HepG2 (cell line): ENCODE measurements around the gene ARHGAP9. TPM values are rescaled to one million over a fixed set of nuclear protein-coding genes. Genes with fewer than 3 reads are reported as not detected.

Experiments used
- ARHGAP35 ChIP-seq: sonication (generic); formaldehyde crosslinking; IDR thresholded peaks from 2 replicates; pipeline ENCODE4 v1.9.0; 2022; ENCODE audit warnings: mild to moderate bottlenecking, inconsistent platforms, moderate library complexity, missing genetic modification reagents, borderline replicate concordance
- DMAP1 ChIP-seq: IDR thresholded peaks from 2 replicates; pipeline ENCODE4 v1.6.1; 2016
- GATAD2A ChIP-seq: IDR thresholded peaks from 2 replicates; pipeline ENCODE4 v1.6.1; 2016
- HOXA3 ChIP-seq: sonication (generic); formaldehyde crosslinking; IDR thresholded peaks from 2 replicates; pipeline ENCODE4 v1.5.0; 2020; ENCODE audit warnings: missing genetic modification reagents
- JARID2 ChIP-seq: sonication (generic); formaldehyde crosslinking; IDR thresholded peaks from 2 replicates; pipeline ENCODE4 v1.8.1; 2023; ENCODE audit warnings: missing genetic modification reagents, inconsistent platforms; ENCODE audit not compliant: insufficient replicate concordance
- KLF9 ChIP-seq: IDR thresholded peaks from 2 replicates; pipeline ENCODE4 v1.6.1; 2016; ENCODE audit warnings: low read depth
- MXD4 ChIP-seq: IDR thresholded peaks from 2 replicates; pipeline ENCODE4 v1.6.1; 2016; ENCODE audit warnings: mild to moderate bottlenecking, missing biosample characterization, missing genetic modification reagents
- RBFOX2 ChIP-seq: fragments of 200-400 bp; formaldehyde crosslinking; IDR thresholded peaks from 2 replicates; pipeline ENCODE4 v1.6.1; 2017; ENCODE audit warnings: low read depth, mild to moderate bottlenecking, low read length
- RFXAP ChIP-seq: sonication (generic); formaldehyde crosslinking; IDR thresholded peaks from 2 replicates; pipeline ENCODE4 v1.4.0; 2020; ENCODE audit warnings: missing genetic modification reagents, borderline replicate concordance
- RXRB ChIP-seq: IDR thresholded peaks from 2 replicates; pipeline ENCODE4 v1.6.1; 2016; ENCODE audit warnings: borderline replicate concordance, missing genetic modification reagents, missing compliant biosample characterization
- SALL2 ChIP-seq: sonication (generic); formaldehyde crosslinking; IDR thresholded peaks from 2 replicates; pipeline ENCODE4 v1.8.1; 2023; ENCODE audit warnings: mild to moderate bottlenecking, missing genetic modification reagents, inconsistent platforms
- SOX6 ChIP-seq, 2 experiments: fragments of 450-650 bp in 1 of 2; sonication (generic) in 1 of 2; formaldehyde crosslinking in 1 of 2; IDR thresholded peaks; 2 replicates each; pipeline versions ENCODE4 v1.4.0 to v1.6.1; 2017 to 2020; ENCODE audit warnings: antibody characterized with exemption in 1 of 2, mild to moderate bottlenecking in 1 of 2, missing genetic modification reagents in 1 of 2
- SRF ChIP-seq: IDR thresholded peaks from 2 replicates; pipeline ENCODE4 v1.6.1; 2011; ENCODE audit warnings: mild to moderate bottlenecking, low read depth, low read length, moderate library complexity
- STAG1 ChIP-seq: sonication (generic); formaldehyde crosslinking; IDR thresholded peaks from 2 replicates; pipeline ENCODE4 v1.4.0; 2020; ENCODE audit warnings: missing genetic modification reagents
- TCF7 ChIP-seq: sonication (generic); IDR thresholded peaks from 2 replicates; pipeline ENCODE4 v1.6.1; 2016; ENCODE audit warnings: antibody characterized with exemption, low read depth
- THAP11 ChIP-seq: IDR thresholded peaks from 2 replicates; pipeline ENCODE4 v1.6.1; 2016; ENCODE audit warnings: missing biosample characterization, missing genetic modification reagents
- ZFY ChIP-seq: sonication (generic); formaldehyde crosslinking; IDR thresholded peaks from 2 replicates; pipeline ENCODE4 v1.4.0; 2020; ENCODE audit warnings: missing genetic modification reagents
- ZNF543 ChIP-seq: sonication (generic); formaldehyde crosslinking; IDR thresholded peaks from 2 replicates; pipeline ENCODE4 v1.4.0; 2020; ENCODE audit warnings: mild to moderate bottlenecking, missing genetic modification reagents
- ZNF614 ChIP-seq: IDR thresholded peaks from 2 replicates; pipeline ENCODE4 v1.6.1; 2018; ENCODE audit warnings: missing biosample characterization, missing genetic modification reagents, inconsistent platforms, borderline replicate concordance
- ZNF777 ChIP-seq: sonication (generic); formaldehyde crosslinking; IDR thresholded peaks from 2 replicates; pipeline ENCODE4 v1.4.0; 2020; ENCODE audit warnings: missing genetic modification reagents
- polyA plus RNA-seq, 8 experiments: library from polyadenylated mRNA; depleted of rRNA in 3 of 8; stranded (reverse) in 7 of 8; unstranded in 1 of 8; fragments of >200 nt; fragmentation: Illumina TruSeq in 4 of 8; extraction: Trizol in 4 of 8; gene quantifications; 2 replicates each; pipeline versions ENCODE4 v1.2.1 to v1.2.3, GENCODE V29; 2011 to 2016; ENCODE audit warnings: low read depth in 4 of 8, missing spikeins in 1 of 8, mixed read lengths in 1 of 8; ENCODE audit not compliant: insufficient read depth in 1 of 8
- total RNA-seq, 5 experiments: library from RNA; depleted of rRNA; stranded (reverse); fragments of >200 nt; fragmentation: Illumina TruSeq; extraction: Trizol; gene quantifications; 2 replicates each; pipeline ENCODE4 v1.2.3, GENCODE V29; 2016; ENCODE audit warnings: low read depth in 1 of 5
- TF ChIP-seq, protein P1 (sequence below): sonication (generic); formaldehyde crosslinking; IDR thresholded peaks from 2 replicates; pipeline ENCODE4 v1.4.0; 2020; ENCODE audit warnings: missing genetic modification reagents
- TF ChIP-seq, protein P2 (sequence below): conservative IDR thresholded peaks from 2 replicates; pipeline ENCODE4 v1.6.1; 2018; ENCODE audit warnings: missing genetic modification reagents
- TF ChIP-seq, protein P3 (sequence below): sonication (generic); formaldehyde crosslinking; IDR thresholded peaks from 2 replicates; pipeline ENCODE4 v1.5.1; 2020; ENCODE audit warnings: mild to moderate bottlenecking, missing genetic modification reagents, moderate library complexity

Gene ARHGAP9
- total and polyA plus RNA-seq, 2 of the 13 experiments (the other 11 are each of a cell fraction or from before 2014, with no cell fraction given) = 0.18 to 1.2 TPM

DNA sequence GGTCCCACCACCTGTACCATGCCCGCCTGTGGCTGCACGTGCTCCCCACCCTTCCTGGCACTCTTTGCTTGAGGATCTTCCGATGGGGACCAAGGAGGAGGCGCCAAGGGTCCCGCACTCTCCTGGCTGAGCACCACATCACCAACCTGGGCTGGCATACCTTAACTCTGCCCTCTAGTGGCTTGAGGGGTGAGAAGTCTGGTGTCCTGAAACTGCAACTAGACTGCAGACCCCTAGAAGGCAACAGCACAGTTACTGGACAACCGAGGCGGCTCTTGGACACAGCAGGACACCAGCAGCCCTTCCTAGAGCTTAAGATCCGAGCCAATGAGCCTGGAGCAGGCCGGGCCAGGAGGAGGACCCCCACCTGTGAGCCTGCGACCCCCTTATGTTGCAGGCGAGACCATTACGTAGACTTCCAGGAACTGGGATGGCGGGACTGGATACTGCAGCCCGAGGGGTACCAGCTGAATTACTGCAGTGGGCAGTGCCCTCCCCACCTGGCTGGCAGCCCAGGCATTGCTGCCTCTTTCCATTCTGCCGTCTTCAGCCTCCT is 23.4 kb downstream of the ARHGAP9 start (continued):
- TF ChIP-seq GATAD2A (CRISPR knock-in tag) = peak; percentile 70
- TF ChIP-seq SOX6 (IDR thresholded peaks at IDR 0.05) = no peak
- no peak for TF ChIP-seq SOX6 (CRISPR knock-in tag; IDR thresholded peaks at IDR 0.05)
- TF ChIP-seq, protein P1, sequence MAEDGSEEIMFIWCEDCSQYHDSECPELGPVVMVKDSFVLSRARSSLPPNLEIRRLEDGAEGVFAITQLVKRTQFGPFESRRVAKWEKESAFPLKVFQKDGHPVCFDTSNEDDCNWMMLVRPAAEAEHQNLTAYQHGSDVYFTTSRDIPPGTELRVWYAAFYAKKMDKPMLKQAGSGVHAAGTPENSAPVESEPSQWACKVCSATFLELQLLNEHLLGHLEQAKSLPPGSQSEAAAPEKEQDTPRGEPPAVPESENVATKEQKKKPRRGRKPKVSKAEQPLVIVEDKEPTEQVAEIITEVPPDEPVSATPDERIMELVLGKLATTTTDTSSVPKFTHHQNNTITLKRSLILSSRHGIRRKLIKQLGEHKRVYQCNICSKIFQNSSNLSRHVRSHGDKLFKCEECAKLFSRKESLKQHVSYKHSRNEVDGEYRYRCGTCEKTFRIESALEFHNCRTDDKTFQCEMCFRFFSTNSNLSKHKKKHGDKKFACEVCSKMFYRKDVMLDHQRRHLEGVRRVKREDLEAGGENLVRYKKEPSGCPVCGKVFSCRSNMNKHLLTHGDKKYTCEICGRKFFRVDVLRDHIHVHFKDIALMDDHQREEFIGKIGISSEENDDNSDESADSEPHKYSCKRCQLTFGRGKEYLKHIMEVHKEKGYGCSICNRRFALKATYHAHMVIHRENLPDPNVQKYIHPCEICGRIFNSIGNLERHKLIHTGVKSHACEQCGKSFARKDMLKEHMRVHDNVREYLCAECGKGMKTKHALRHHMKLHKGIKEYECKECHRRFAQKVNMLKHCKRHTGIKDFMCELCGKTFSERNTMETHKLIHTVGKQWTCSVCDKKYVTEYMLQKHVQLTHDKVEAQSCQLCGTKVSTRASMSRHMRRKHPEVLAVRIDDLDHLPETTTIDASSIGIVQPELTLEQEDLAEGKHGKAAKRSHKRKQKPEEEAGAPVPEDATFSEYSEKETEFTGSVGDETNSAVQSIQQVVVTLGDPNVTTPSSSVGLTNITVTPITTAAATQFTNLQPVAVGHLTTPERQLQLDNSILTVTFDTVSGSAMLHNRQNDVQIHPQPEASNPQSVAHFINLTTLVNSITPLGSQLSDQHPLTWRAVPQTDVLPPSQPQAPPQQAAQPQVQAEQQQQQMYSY = peak; percentile 36; the same call in 1 of the 2 replicates
- TF ChIP-seq TCF7 = no peak
- peak; percentile 66 for TF ChIP-seq STAG1 (CRISPR knock-in tag)
- peak; percentile 35 for TF ChIP-seq JARID2 (CRISPR knock-in tag)
- no peak for TF ChIP-seq SRF
- 0 out of 2 replicates have a peak, but pooled peaks have one; percentile 32 for TF ChIP-seq KLF9 (CRISPR knock-in tag)
- TF ChIP-seq HOXA3 (CRISPR knock-in tag) = peak; percentile 41; the same call in 1 of the 2 replicates
- TF ChIP-seq SALL2 (CRISPR knock-in tag) = peak; percentile 40; the same call in 1 of the 2 replicates
- no peak for TF ChIP-seq ZNF543 (CRISPR knock-in tag)
- no peak for TF ChIP-seq ARHGAP35
- TF ChIP-seq, protein P2, sequence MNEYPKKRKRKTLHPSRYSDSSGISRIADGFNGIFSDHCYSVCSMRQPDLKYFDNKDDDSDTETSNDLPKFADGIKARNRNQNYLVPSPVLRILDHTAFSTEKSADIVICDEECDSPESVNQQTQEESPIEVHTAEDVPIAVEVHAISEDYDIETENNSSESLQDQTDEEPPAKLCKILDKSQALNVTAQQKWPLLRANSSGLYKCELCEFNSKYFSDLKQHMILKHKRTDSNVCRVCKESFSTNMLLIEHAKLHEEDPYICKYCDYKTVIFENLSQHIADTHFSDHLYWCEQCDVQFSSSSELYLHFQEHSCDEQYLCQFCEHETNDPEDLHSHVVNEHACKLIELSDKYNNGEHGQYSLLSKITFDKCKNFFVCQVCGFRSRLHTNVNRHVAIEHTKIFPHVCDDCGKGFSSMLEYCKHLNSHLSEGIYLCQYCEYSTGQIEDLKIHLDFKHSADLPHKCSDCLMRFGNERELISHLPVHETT (CRISPR knock-in tag) = no peak
- peak; percentile 67 for TF ChIP-seq THAP11 (CRISPR knock-in tag)
- 0 out of 2 replicates have a peak, but pooled peaks have one; percentile 18 for TF ChIP-seq DMAP1 (CRISPR knock-in tag)
- 0 out of 2 replicates have a peak, but pooled peaks have one; percentile 32 for TF ChIP-seq RBFOX2
- peak; percentile 36; the same call in 1 of the 2 replicates for TF ChIP-seq ZFY (CRISPR knock-in tag)
- TF ChIP-seq MXD4 (CRISPR knock-in tag) = 0 out of 2 replicates have a peak, but pooled peaks have one; percentile 57
- peak; percentile 60; the same call in 1 of the 2 replicates for TF ChIP-seq RFXAP (CRISPR knock-in tag)
- TF ChIP-seq, protein P3, sequence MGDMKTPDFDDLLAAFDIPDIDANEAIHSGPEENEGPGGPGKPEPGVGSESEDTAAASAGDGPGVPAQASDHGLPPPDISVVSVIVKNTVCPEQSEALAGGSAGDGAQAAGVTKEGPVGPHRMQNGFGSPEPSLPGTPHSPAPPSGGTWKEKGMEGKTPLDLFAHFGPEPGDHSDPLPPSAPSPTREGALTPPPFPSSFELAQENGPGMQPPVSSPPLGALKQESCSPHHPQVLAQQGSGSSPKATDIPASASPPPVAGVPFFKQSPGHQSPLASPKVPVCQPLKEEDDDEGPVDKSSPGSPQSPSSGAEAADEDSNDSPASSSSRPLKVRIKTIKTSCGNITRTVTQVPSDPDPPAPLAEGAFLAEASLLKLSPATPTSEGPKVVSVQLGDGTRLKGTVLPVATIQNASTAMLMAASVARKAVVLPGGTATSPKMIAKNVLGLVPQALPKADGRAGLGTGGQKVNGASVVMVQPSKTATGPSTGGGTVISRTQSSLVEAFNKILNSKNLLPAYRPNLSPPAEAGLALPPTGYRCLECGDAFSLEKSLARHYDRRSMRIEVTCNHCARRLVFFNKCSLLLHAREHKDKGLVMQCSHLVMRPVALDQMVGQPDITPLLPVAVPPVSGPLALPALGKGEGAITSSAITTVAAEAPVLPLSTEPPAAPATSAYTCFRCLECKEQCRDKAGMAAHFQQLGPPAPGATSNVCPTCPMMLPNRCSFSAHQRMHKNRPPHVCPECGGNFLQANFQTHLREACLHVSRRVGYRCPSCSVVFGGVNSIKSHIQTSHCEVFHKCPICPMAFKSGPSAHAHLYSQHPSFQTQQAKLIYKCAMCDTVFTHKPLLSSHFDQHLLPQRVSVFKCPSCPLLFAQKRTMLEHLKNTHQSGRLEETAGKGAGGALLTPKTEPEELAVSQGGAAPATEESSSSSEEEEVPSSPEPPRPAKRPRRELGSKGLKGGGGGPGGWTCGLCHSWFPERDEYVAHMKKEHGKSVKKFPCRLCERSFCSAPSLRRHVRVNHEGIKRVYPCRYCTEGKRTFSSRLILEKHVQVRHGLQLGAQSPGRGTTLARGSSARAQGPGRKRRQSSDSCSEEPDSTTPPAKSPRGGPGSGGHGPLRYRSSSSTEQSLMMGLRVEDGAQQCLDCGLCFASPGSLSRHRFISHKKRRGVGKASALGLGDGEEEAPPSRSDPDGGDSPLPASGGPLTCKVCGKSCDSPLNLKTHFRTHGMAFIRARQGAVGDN (CRISPR knock-in tag) = peak; percentile 60
- TF ChIP-seq ZNF614 (CRISPR knock-in tag) = peak; percentile 64; the same call in 1 of the 2 replicates
- peak; percentile 31; the same call in 1 of the 2 replicates for TF ChIP-seq RXRB (CRISPR knock-in tag)
- TF ChIP-seq ZNF777 (CRISPR knock-in tag) = no peak
